Measurements from ENCODE around the gene METTL5. TPM values are rescaled to one million over a fixed set of nuclear protein-coding genes. Genes with fewer than 3 reads are reported as not detected.
"Not testable (repeated sequence)": the region's sequence is repeated elsewhere in the genome, so short reads cannot be mapped to it uniquely, and the experiment has no call there.

Gene METTL5
- total RNA-seq, 3 donors from 2014 or later, result 33.3 to 60.3 (median 42.3) TPM

GRCh38 chr2:169865492-169865891 lies 40.8 kb upstream of the METTL5 start:
- TF ChIP-seq CTCF (IDR thresholded peaks at IDR 0.05), result no peak
- no peak overlapping the region for H3K4me3 ChIP-seq
- DNase-seq, result no peak
- no peaks in the 10 kb centered on the region for H3K9me3 ChIP-seq
- no peak for ATAC-seq
- intact Hi-C loops (cut with DNase I, micrococcal nuclease), result no loop called here
- H3K4me1 ChIP-seq (ENCODE audit: low read depth), result no peaks in the 10 kb centered on the region
- no peaks in the 10 kb centered on the region for H3K36me3 ChIP-seq (ENCODE audit: low read depth)

GRCh38 chr2:169862816-169863215 lies 38.1 kb upstream of the METTL5 start:
- no peak for TF ChIP-seq CTCF (IDR thresholded peaks at IDR 0.05)
- intact Hi-C loops (cut with DNase I, micrococcal nuclease), result no loop called here
- ATAC-seq (no peak), DNase-seq (no peak)
- no peak overlapping the region for H3K4me3 ChIP-seq
- no peaks in the 10 kb centered on the region for H3K4me1 ChIP-seq (ENCODE audit: low read depth)
- no peaks in the 10 kb centered on the region for H3K9me3 ChIP-seq
- no peaks in the 10 kb centered on the region for H3K36me3 ChIP-seq (ENCODE audit: low read depth)

GRCh38 chr2:169860149-169860548 lies 35.4 kb upstream of the METTL5 start:
- ATAC-seq, result no peak
- Histone ChIP-seq H3K4me1 (ENCODE audit: low read depth) (no peaks in the 10 kb centered on the region), H3K36me3 (ENCODE audit: low read depth) (no peaks in the 10 kb centered on the region), H3K4me3 (no peak overlapping the region), H3K9me3 (no peaks in the 10 kb centered on the region)
- TF ChIP-seq CTCF (IDR thresholded peaks at IDR 0.05), result no peak
- intact Hi-C loops (cut with DNase I, micrococcal nuclease), result no loop called here
- no peak for DNase-seq

GRCh38 chr2:169859423-169859822 lies 34.7 kb upstream of the METTL5 start:
- no peak for TF ChIP-seq CTCF (IDR thresholded peaks at IDR 0.05)
- ATAC-seq, result no peak
- Histone ChIP-seq H3K36me3 (ENCODE audit: low read depth) (no peaks in the 10 kb centered on the region), H3K9me3 (no peaks in the 10 kb centered on the region), H3K4me1 (ENCODE audit: low read depth) (no peaks in the 10 kb centered on the region), H3K4me3 (no peak overlapping the region)
- intact Hi-C loops (cut with DNase I, micrococcal nuclease), result no loop called here
- no peak for DNase-seq

- H3K36me3 ChIP-seq (ENCODE audit: low read depth); DNase-seq; H3K9me3 ChIP-seq; H3K4me1 ChIP-seq (ENCODE audit: low read depth); intact Hi-C loops (cut with DNase I, micrococcal nuclease); ATAC-seq; H3K4me3 ChIP-seq: not testable (repeated sequence)
Observed at GRCh38 chr2:169855281-169856258, 30.9 kb upstream of the METTL5 start.

- Histone ChIP-seq H3K4me3 (no peak overlapping the region), H3K4me1 (ENCODE audit: low read depth) (no peaks in the 10 kb centered on the region), H3K9me3 (no peaks in the 10 kb centered on the region), H3K36me3 (ENCODE audit: low read depth) (no peaks in the 10 kb centered on the region)
- no peak for ATAC-seq
- no peak for DNase-seq
- no peak for TF ChIP-seq CTCF (IDR thresholded peaks at IDR 0.05)
- intact Hi-C loops (cut with DNase I, micrococcal nuclease), result no loop called here
Observed at GRCh38 chr2:169853041-169853668, 28.4 kb upstream of the METTL5 start.

Measured in mucosa of descending colon (tissue), 3 donors.